HEK293 (cell line): ENCODE measurements around the gene IZUMO1.

Experiments used
- BCL11B ChIP-seq: fragments of 450-650 bp; formaldehyde crosslinking; IDR thresholded peaks from 2 replicates; pipeline ENCODE4 v1.5.1; 2016; ENCODE audit warnings: low read depth, missing biosample characterization, missing genetic modification characterization
- GLI4 ChIP-seq: fragments of 450-650 bp; formaldehyde crosslinking; IDR thresholded peaks from 2 replicates; pipeline ENCODE4 v1.5.1; 2016; ENCODE audit warnings: missing biosample characterization, missing genetic modification characterization
- GLIS1 ChIP-seq: fragments of 450-650 bp; formaldehyde crosslinking; IDR thresholded peaks from 2 replicates; pipeline ENCODE4 v1.5.1; 2016; ENCODE audit warnings: missing biosample characterization, missing genetic modification characterization
- GLIS2 ChIP-seq: fragments of 450-650 bp; formaldehyde crosslinking; IDR thresholded peaks from 2 replicates; pipeline ENCODE4 v1.5.1; 2016; ENCODE audit warnings: missing biosample characterization, missing genetic modification characterization
- IKZF3 ChIP-seq: fragments of 450-650 bp; IDR thresholded peaks from 2 replicates; pipeline ENCODE4 v1.5.0; 2018; ENCODE audit warnings: missing biosample characterization, mild to moderate bottlenecking, missing genetic modification characterization, moderate library complexity
- ZBTB1 ChIP-seq: fragments of 450-650 bp; formaldehyde crosslinking; IDR thresholded peaks from 2 replicates; pipeline ENCODE4 v1.5.1; 2016; ENCODE audit warnings: missing biosample characterization, missing genetic modification characterization
- ZBTB17 ChIP-seq: fragments of 450-650 bp; formaldehyde crosslinking; IDR thresholded peaks from 2 replicates; pipeline ENCODE4 v1.5.1; 2016; ENCODE audit warnings: missing biosample characterization, missing genetic modification characterization
- ZBTB21 ChIP-seq: fragments of 450-650 bp; formaldehyde crosslinking; IDR thresholded peaks from 2 replicates; pipeline ENCODE4 v1.5.1; 2017; ENCODE audit warnings: missing biosample characterization, missing genetic modification characterization
- ZEB2 ChIP-seq: fragments of 450-650 bp; formaldehyde crosslinking; IDR thresholded peaks from 2 replicates; pipeline ENCODE4 v1.5.1; 2016; ENCODE audit warnings: missing biosample characterization, missing genetic modification characterization
- ZFP3 ChIP-seq: fragments of 450-650 bp; formaldehyde crosslinking; IDR thresholded peaks from 2 replicates; pipeline ENCODE4 v1.5.1; 2016; ENCODE audit warnings: low read depth, missing biosample characterization, missing genetic modification characterization
- ZNF121 ChIP-seq: fragments of 450-650 bp; formaldehyde crosslinking; IDR thresholded peaks from 2 replicates; pipeline ENCODE4 v1.5.1; 2016; ENCODE audit warnings: missing biosample characterization, missing genetic modification characterization
- ZNF138 ChIP-seq: fragments of 450-650 bp; formaldehyde crosslinking; IDR thresholded peaks from 2 replicates; pipeline ENCODE4 v1.5.1; 2016; ENCODE audit warnings: missing biosample characterization, missing genetic modification characterization, borderline replicate concordance
- ZNF155 ChIP-seq: fragments of 450-650 bp; formaldehyde crosslinking; IDR thresholded peaks from 2 replicates; pipeline ENCODE4 v1.5.1; 2016; ENCODE audit warnings: missing biosample characterization, missing genetic modification characterization
- ZNF16 ChIP-seq: fragments of 450-650 bp; formaldehyde crosslinking; IDR thresholded peaks from 2 replicates; pipeline ENCODE4 v1.5.1; 2016; ENCODE audit warnings: low read depth, missing biosample characterization, missing genetic modification characterization
- ZNF2 ChIP-seq: fragments of 450-650 bp; formaldehyde crosslinking; IDR thresholded peaks from 2 replicates; pipeline ENCODE4 v1.5.1; 2016; ENCODE audit warnings: missing biosample characterization, missing genetic modification characterization
- ZNF202 ChIP-seq: fragments of 450-650 bp; formaldehyde crosslinking; IDR thresholded peaks from 2 replicates; pipeline ENCODE4 v1.5.1; 2016; ENCODE audit warnings: missing biosample characterization, missing genetic modification characterization, borderline replicate concordance
- ZNF221 ChIP-seq: fragments of 450-650 bp; formaldehyde crosslinking; IDR thresholded peaks from 2 replicates; pipeline ENCODE4 v1.5.1; 2017; ENCODE audit warnings: missing biosample characterization, missing genetic modification characterization, borderline replicate concordance
- ZNF23 ChIP-seq: fragments of 450-650 bp; formaldehyde crosslinking; IDR thresholded peaks from 2 replicates; pipeline ENCODE4 v1.5.1; 2016; ENCODE audit warnings: missing biosample characterization, missing genetic modification characterization, borderline replicate concordance
- ZNF311 ChIP-seq: fragments of 450-650 bp; formaldehyde crosslinking; IDR thresholded peaks from 2 replicates; pipeline ENCODE4 v1.5.1; 2017; ENCODE audit warnings: missing biosample characterization, missing genetic modification characterization, borderline replicate concordance
- ZNF514 ChIP-seq: fragments of 450-650 bp; formaldehyde crosslinking; IDR thresholded peaks from 2 replicates; pipeline ENCODE4 v1.5.1; 2016; ENCODE audit warnings: missing biosample characterization, missing genetic modification characterization
- ZNF544 ChIP-seq: fragments of 450-650 bp; formaldehyde crosslinking; IDR thresholded peaks from 2 replicates; pipeline ENCODE4 v1.5.0; 2017; ENCODE audit warnings: missing biosample characterization, missing genetic modification characterization
- ZNF600 ChIP-seq: fragments of 450-650 bp; formaldehyde crosslinking; IDR thresholded peaks from 2 replicates; pipeline ENCODE4 v1.5.1; 2016; ENCODE audit warnings: missing biosample characterization, missing genetic modification characterization
- ZNF629 ChIP-seq: fragments of 450-650 bp; formaldehyde crosslinking; IDR thresholded peaks from 2 replicates; pipeline ENCODE4 v1.5.1; 2017; ENCODE audit warnings: missing biosample characterization, missing genetic modification characterization
- ZNF777 ChIP-seq: fragments of 450-650 bp; formaldehyde crosslinking; IDR thresholded peaks from 2 replicates; pipeline ENCODE4 v1.5.1; 2017; ENCODE audit warnings: missing biosample characterization, missing genetic modification characterization, borderline replicate concordance
- TF ChIP-seq, protein P1 (sequence below): fragments of 450-650 bp; formaldehyde crosslinking; conservative IDR thresholded peaks from 2 replicates; pipeline ENCODE4 v1.5.1; 2016; ENCODE audit warnings: low read depth, missing biosample characterization, missing genetic modification characterization
- TF ChIP-seq, protein P2 (sequence below): fragments of 450-650 bp; formaldehyde crosslinking; IDR thresholded peaks from 2 replicates; pipeline ENCODE4 v1.5.1; 2016; ENCODE audit warnings: missing biosample characterization, missing genetic modification characterization
- TF ChIP-seq, protein P3 (sequence below): fragments of 450-650 bp; formaldehyde crosslinking; optimal IDR thresholded peaks from 2 replicates; pipeline ENCODE3; 2016; ENCODE audit warnings: missing biosample characterization, mild to moderate bottlenecking, missing genetic modification characterization
- TF ChIP-seq, protein P4 (sequence below): fragments of 450-650 bp; formaldehyde crosslinking; IDR thresholded peaks from 2 replicates; pipeline ENCODE4 v1.5.1; 2017; ENCODE audit warnings: missing biosample characterization, missing genetic modification characterization
- TF ChIP-seq, protein P5 (sequence below): fragments of 450-650 bp; formaldehyde crosslinking; IDR thresholded peaks from 2 replicates; pipeline ENCODE4 v1.5.1; 2016; ENCODE audit warnings: missing biosample characterization, missing genetic modification characterization

Gene IZUMO1

DNA sequence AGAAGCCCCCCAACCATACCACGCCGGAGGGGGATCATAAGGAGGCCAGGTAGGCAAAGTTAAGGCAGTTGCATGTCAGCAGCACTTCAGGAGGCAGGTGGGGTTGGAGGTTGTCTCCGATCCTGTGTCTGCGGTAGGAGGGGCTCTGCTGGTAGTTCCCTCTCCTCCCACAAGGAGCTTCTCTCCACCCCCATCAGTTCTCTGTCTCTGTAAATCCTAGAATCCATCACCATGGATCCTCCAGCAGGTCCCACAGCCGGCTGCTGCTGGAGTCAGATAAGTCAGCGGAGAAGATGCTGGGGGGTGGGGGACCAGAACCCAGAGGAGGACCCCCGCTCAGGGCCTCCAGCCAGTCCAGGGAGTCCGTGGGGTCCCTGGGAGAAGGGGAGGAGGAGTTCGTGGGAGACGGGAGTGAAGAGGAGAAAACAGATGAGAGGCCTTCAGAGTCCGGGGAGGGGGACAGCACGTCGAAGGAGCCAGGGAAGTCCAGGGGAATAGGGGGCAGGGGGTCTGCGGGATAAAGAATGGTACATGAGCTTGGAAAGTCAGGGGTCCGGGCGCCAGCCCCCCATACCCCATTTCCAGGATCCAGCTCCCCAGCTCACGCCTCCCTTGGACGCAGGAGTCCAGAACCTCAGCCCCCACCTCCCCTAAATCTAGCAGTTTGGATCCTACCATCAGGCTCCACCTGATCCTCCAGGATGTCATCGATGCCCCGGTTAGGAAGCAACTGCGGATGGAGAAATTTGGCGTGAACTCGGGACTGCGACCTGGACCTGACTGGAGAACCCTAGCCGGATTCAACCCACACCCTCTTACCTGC is 33.5 kb downstream of the IZUMO1 start (continued):
- TF ChIP-seq ZNF138 (no peak), ZFP3 (tag by site-specific recombination) (no peak), ZNF16 (no peak), ZNF155 (tag by site-specific recombination) (no peak), ZBTB1 (no peak), ZBTB17 (tag by site-specific recombination) (peak; percentile 90; the same call in 1 of the 2 replicates), ZEB2 (tag by site-specific recombination) (no peak), ZNF202 (no peak), ZNF600 (tag by site-specific recombination) (0 out of 2 replicates have a peak, but pooled peaks have one; percentile 44), GLI4 (tag by site-specific recombination) (no peak), ZNF777 (tag by site-specific recombination) (no peak), ZNF311 (no peak), ZNF121 (tag by site-specific recombination) (no peak), GLIS1 (tag by site-specific recombination) (peak; percentile 63), ZNF544 (tag by site-specific recombination) (no peak), ZNF629 (tag by site-specific recombination) (no peak), IKZF3 (tag by site-specific recombination) (peak; percentile 11; the same call in 1 of the 2 replicates), ZNF2 (tag by site-specific recombination) (no peak), ZNF221 (no peak), ZNF23 (tag by site-specific recombination) (no peak), ZNF514 (tag by site-specific recombination) (no peak), BCL11B (0 out of 2 replicates have a peak, but pooled peaks have one; percentile 49), ZBTB21 (tag by site-specific recombination) (no peak), GLIS2 (tag by site-specific recombination) (peak; percentile 65)
- TF ChIP-seq, protein P1, sequence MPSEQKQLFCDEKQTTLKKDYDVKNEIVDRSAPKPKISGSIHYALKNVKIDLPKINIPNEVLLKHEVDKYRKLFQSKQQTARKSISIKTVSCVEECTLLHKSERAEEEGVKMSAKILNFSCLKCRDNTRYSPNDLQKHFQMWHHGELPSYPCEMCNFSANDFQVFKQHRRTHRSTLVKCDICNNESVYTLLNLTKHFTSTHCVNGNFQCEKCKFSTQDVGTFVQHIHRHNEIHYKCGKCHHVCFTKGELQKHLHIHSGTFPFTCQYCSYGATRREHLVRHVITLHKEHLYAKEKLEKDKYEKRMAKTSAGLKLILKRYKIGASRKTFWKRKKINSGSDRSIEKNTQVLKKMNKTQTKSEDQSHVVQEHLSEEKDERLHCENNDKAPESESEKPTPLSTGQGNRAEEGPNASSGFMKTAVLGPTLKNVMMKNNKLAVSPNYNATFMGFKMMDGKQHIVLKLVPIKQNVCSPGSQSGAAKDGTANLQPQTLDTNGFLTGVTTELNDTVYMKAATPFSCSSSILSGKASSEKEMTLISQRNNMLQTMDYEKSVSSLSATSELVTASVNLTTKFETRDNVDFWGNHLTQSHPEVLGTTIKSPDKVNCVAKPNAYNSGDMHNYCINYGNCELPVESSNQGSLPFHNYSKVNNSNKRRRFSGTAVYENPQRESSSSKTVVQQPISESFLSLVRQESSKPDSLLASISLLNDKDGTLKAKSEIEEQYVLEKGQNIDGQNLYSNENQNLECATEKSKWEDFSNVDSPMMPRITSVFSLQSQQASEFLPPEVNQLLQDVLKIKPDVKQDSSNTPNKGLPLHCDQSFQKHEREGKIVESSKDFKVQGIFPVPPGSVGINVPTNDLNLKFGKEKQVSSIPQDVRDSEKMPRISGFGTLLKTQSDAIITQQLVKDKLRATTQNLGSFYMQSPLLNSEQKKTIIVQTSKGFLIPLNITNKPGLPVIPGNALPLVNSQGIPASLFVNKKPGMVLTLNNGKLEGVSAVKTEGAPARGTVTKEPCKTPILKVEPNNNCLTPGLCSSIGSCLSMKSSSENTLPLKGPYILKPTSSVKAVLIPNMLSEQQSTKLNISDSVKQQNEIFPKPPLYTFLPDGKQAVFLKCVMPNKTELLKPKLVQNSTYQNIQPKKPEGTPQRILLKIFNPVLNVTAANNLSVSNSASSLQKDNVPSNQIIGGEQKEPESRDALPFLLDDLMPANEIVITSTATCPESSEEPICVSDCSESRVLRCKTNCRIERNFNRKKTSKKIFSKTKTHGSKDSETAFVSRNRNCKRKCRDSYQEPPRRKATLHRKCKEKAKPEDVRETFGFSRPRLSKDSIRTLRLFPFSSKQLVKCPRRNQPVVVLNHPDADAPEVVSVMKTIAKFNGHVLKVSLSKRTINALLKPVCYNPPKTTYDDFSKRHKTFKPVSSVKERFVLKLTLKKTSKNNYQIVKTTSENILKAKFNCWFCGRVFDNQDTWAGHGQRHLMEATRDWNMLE: no peak
- TF ChIP-seq, protein P2, sequence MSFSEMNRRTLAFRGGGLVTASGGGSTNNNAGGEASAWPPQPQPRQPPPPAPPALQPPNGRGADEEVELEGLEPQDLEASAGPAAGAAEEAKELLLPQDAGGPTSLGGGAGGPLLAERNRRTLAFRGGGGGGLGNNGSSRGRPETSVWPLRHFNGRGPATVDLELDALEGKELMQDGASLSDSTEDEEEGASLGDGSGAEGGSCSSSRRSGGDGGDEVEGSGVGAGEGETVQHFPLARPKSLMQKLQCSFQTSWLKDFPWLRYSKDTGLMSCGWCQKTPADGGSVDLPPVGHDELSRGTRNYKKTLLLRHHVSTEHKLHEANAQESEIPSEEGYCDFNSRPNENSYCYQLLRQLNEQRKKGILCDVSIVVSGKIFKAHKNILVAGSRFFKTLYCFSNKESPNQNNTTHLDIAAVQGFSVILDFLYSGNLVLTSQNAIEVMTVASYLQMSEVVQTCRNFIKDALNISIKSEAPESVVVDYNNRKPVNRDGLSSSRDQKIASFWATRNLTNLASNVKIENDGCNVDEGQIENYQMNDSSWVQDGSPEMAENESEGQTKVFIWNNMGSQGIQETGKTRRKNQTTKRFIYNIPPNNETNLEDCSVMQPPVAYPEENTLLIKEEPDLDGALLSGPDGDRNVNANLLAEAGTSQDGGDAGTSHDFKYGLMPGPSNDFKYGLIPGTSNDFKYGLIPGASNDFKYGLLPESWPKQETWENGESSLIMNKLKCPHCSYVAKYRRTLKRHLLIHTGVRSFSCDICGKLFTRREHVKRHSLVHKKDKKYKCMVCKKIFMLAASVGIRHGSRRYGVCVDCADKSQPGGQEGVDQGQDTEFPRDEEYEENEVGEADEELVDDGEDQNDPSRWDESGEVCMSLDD (tag by site-specific recombination): no peak
- TF ChIP-seq, protein P3, sequence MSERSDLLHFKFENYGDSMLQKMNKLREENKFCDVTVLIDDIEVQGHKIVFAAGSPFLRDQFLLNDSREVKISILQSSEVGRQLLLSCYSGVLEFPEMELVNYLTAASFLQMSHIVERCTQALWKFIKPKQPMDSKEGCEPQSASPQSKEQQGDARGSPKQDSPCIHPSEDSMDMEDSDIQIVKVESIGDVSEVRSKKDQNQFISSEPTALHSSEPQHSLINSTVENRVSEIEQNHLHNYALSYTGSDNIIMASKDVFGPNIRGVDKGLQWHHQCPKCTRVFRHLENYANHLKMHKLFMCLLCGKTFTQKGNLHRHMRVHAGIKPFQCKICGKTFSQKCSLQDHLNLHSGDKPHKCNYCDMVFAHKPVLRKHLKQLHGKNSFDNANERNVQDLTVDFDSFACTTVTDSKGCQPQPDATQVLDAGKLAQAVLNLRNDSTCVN (tag by site-specific recombination): no peak
- TF ChIP-seq, protein P4, sequence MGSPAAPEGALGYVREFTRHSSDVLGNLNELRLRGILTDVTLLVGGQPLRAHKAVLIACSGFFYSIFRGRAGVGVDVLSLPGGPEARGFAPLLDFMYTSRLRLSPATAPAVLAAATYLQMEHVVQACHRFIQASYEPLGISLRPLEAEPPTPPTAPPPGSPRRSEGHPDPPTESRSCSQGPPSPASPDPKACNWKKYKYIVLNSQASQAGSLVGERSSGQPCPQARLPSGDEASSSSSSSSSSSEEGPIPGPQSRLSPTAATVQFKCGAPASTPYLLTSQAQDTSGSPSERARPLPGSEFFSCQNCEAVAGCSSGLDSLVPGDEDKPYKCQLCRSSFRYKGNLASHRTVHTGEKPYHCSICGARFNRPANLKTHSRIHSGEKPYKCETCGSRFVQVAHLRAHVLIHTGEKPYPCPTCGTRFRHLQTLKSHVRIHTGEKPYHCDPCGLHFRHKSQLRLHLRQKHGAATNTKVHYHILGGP (tag by site-specific recombination): no peak
- TF ChIP-seq, protein P5, sequence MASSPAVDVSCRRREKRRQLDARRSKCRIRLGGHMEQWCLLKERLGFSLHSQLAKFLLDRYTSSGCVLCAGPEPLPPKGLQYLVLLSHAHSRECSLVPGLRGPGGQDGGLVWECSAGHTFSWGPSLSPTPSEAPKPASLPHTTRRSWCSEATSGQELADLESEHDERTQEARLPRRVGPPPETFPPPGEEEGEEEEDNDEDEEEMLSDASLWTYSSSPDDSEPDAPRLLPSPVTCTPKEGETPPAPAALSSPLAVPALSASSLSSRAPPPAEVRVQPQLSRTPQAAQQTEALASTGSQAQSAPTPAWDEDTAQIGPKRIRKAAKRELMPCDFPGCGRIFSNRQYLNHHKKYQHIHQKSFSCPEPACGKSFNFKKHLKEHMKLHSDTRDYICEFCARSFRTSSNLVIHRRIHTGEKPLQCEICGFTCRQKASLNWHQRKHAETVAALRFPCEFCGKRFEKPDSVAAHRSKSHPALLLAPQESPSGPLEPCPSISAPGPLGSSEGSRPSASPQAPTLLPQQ: 0 out of 2 replicates have a peak, but pooled peaks have one; percentile 16
